Endothelial cell of umbilical vein (primary cell): ENCODE data around the gene LCA5L. TPM values are rescaled to one million over a fixed set of nuclear protein-coding genes. Genes with fewer than 3 reads are reported as not detected.

Experiments
- BruUV-seq: library from RNA; stranded (reverse); fragments of 400-500 nt; replicated peaks from 2 replicates; lab custom pipeline; 2021; lab: Mats Ljungman, UMichigan
- CTCF ChIA-PET: fragments of 300-600, 350-600 bp; sonication (Branson Sonifier 250); formaldehyde crosslinking; loops from one replicate; lab custom pipeline; 2021; ENCODE audit warnings: antibody characterized with exemption, inconsistent platforms; lab: Charles Lee
- POLR2A ChIA-PET: fragments of 300-600, 350-600 bp; sonication (Branson Sonifier 250); formaldehyde crosslinking; loops from one replicate; lab custom pipeline; 2021; ENCODE audit warnings: antibody characterized with exemption, inconsistent platforms; lab: Charles Lee
- DNase-seq: peaks from one replicate; pipeline ENCODE4 v3.0.0-alpha.2; 2011; ENCODE audit warnings: low read depth, low spot score
- FAIRE-seq: peaks from 2 replicates; lab custom pipeline; 2011; peaks lifted over from hg19 to GRCh38; lab: Jason Lieb, UNC
- H2AFZ ChIP-seq: 2 replicates; pipeline ENCODE4 v1.6.0; 2012; ENCODE audit warnings: low read depth, low read length, control low read depth, inconsistent platforms
- H3K27ac ChIP-seq: 2 replicates; pipeline ENCODE4 v1.5.1; 2011; ENCODE audit warnings: low read depth, mild to moderate bottlenecking, control low read depth, low read length, moderate library complexity; ENCODE audit not compliant: insufficient read depth
- H3K27me3 ChIP-seq, 2 experiments: 2 replicates each; pipeline versions ENCODE4 v1.6.0 to v1.6.1; 2011; ENCODE audit warnings: low read length in 2 of 2, mixed read lengths in 1 of 2; ENCODE audit not compliant: control insufficient read depth in 2 of 2, insufficient read depth in 2 of 2
- H3K36me3 ChIP-seq, 2 experiments: 2 replicates in 1 of 2; 3 replicates in 1 of 2; pipeline ENCODE4 v1.5.1; 2011; ENCODE audit warnings: low read length in 2 of 2, mild to moderate bottlenecking in 1 of 2, moderate library complexity in 1 of 2; ENCODE audit not compliant: control insufficient read depth in 2 of 2, insufficient read depth in 2 of 2; ENCODE audit errors: extremely low read depth in 1 of 2
- H3K4me1 ChIP-seq: 3 replicates; pipeline ENCODE4 v1.5.1; 2011; ENCODE audit warnings: mild to moderate bottlenecking, low read length; ENCODE audit not compliant: control insufficient read depth, insufficient read depth; ENCODE audit errors: extremely low read depth
- H3K4me2 ChIP-seq: 2 replicates; pipeline ENCODE4 v1.6.1; 2011; ENCODE audit warnings: low read length, control low read depth, mixed read lengths; ENCODE audit not compliant: insufficient read depth
- H3K4me3 ChIP-seq, 3 experiments: fragments of 200-600 bp in 1 of 3; sonication (generic), shearing (Covaris generic) in 1 of 3; replicated peaks in 1 of 3; 2 replicates each; pipeline ENCODE4 v1.5.1; 2011 to 2016; ENCODE audit warnings: control low read depth in 3 of 3, low read length in 3 of 3, mild to moderate bottlenecking in 2 of 3, inconsistent platforms in 1 of 3, low read depth in 1 of 3, moderate library complexity in 1 of 3; ENCODE audit not compliant: insufficient read depth in 1 of 3
- H3K79me2 ChIP-seq: 2 replicates; pipeline ENCODE4 v1.6.0; 2012; ENCODE audit warnings: low read length, inconsistent platforms; ENCODE audit not compliant: control insufficient read depth, insufficient read depth
- H3K9ac ChIP-seq: replicated peaks from 2 replicates; pipeline ENCODE3; 2011; ENCODE audit warnings: low read length, control low read depth; ENCODE audit not compliant: insufficient read depth; ENCODE audit errors: extremely low read depth
- H3K9me1 ChIP-seq: replicated peaks from 3 replicates; pipeline ENCODE4 v1.6.0; 2011; ENCODE audit warnings: mild to moderate bottlenecking, low read length; ENCODE audit not compliant: control insufficient read depth, insufficient read depth; ENCODE audit errors: extremely low read depth
- H3K9me3 ChIP-seq: replicated peaks from 2 replicates; pipeline ENCODE4 v1.5.1; 2012; ENCODE audit warnings: low read length, inconsistent platforms; ENCODE audit not compliant: control insufficient read depth, insufficient read depth
- H4K20me1 ChIP-seq: replicated peaks from 2 replicates; pipeline ENCODE3; 2011; ENCODE audit warnings: mild to moderate bottlenecking, low read length; ENCODE audit not compliant: control insufficient read depth, insufficient read depth; ENCODE audit errors: extremely low read depth
- CTCF ChIP-seq, 2 donors: IDR thresholded peaks; 1 replicate in 1 of 2; 2 replicates in 1 of 2; pipeline ENCODE4 v1.5.1; 2011; ENCODE audit warnings: low read length in 2 of 2, mild to moderate bottlenecking in 2 of 2, moderate library complexity in 2 of 2, control low read depth in 1 of 2, inconsistent platforms in 1 of 2, low read depth in 1 of 2; ENCODE audit not compliant: insufficient read depth in 1 of 2; ENCODE audit errors: extremely low read depth in 1 of 2
- EZH2 ChIP-seq: IDR thresholded peaks from 2 replicates; pipeline ENCODE4 v1.6.1; 2012; ENCODE audit warnings: borderline replicate concordance, low read depth, mild to moderate bottlenecking, moderate library complexity, low read length, inconsistent platforms; ENCODE audit not compliant: severe bottlenecking
- FOS ChIP-seq: IDR thresholded peaks from 2 replicates; pipeline ENCODE4 v1.6.1; 2011; ENCODE audit warnings: mild to moderate bottlenecking, low read length, moderate library complexity, borderline replicate concordance; ENCODE audit not compliant: insufficient read depth
- GATA2 ChIP-seq: IDR thresholded peaks from 2 replicates; pipeline ENCODE4 v1.7.0; 2011; ENCODE audit warnings: low read depth, mild to moderate bottlenecking, moderate library complexity, mixed read lengths, low read length; ENCODE audit not compliant: insufficient read length, insufficient read depth
- JUN ChIP-seq: IDR thresholded peaks from 2 replicates; pipeline ENCODE4 v1.6.1; 2011; ENCODE audit warnings: borderline replicate concordance, low read depth; ENCODE audit not compliant: insufficient read length, insufficient read depth
- MAX ChIP-seq: IDR thresholded peaks from 2 replicates; pipeline ENCODE4 v1.6.1; 2011; ENCODE audit not compliant: insufficient read depth, insufficient read length
- MYC ChIP-seq: IDR thresholded peaks from one replicate; pipeline ENCODE4 v1.6.1; 2011; ENCODE audit warnings: mild to moderate bottlenecking, low read depth, low read length
- POLR2A ChIP-seq: IDR thresholded peaks from 2 replicates; pipeline ENCODE4 v1.6.1; 2012; ENCODE audit warnings: low read depth, mild to moderate bottlenecking, control low read depth, low read length
- POLR2AphosphoS5 ChIP-seq: IDR thresholded peaks from 2 replicates; pipeline ENCODE4 v1.6.1; 2012; ENCODE audit warnings: low read depth, mild to moderate bottlenecking, control low read depth, low read length, moderate library complexity; ENCODE audit not compliant: insufficient read depth
- dilution Hi-C: fragments of 300-500 bp; cut with MboI; formaldehyde crosslinking; loops from one replicate; pipeline ENCODE4 v1.15.0; 2019; ENCODE audit warnings: low sequenced_read_pairs; ENCODE audit not compliant: extremely low pct_ligation_motif_present
- intact Hi-C: fragments of 100-400 bp; cut with micrococcal nuclease; formaldehyde crosslinking; loops from one replicate; pipeline ENCODE4 v1.10.0; 2022
- polyA plus RNA-seq, 4 experiments: library from polyadenylated mRNA; depleted of rRNA in 3 of 4; stranded (reverse) in 3 of 4; unstranded in 1 of 4; fragments of >200 nt; gene quantifications; 2 replicates each; pipeline versions ENCODE4 v1.2.1 to v1.2.3, GENCODE V29; 2011 to 2012; ENCODE audit warnings: missing spikeins in 1 of 4
- total RNA-seq: library from RNA; stranded (reverse); gene quantifications from 2 replicates; pipeline ENCODE4 v1.2.3, GENCODE V29; 2021

The LCA5L gene
- total and polyA plus RNA-seq, 2 donors (not counting 3 experiments of a cell fraction or from before 2014, with no cell fraction given), result 0.26 to 1.0 TPM

GRCh38 chr21:39472786-39473185 is 27.2 kb upstream of the LCA5L start:
- CTCF ChIA-PET, result no interaction called here
- no peaks in the 10 kb centered on the region for H3K79me2 ChIP-seq
- no TSS peak for BruUV-seq

GRCh38 chr21:39471598-39471997 is 26.0 kb upstream of the LCA5L start:
- H3K79me2 ChIP-seq, result no peaks in the 10 kb centered on the region
- H3K9me3 ChIP-seq, result no peaks in the 10 kb centered on the region
- H3K9me1 ChIP-seq, result no peaks in the 10 kb centered on the region
- no peaks in the 10 kb centered on the region for H3K4me1 ChIP-seq
- no peak overlapping the region for H3K4me2 ChIP-seq
- H3K36me3 ChIP-seq, result no peaks in the 10 kb centered on the region
- TF ChIP-seq MYC (no peak), EZH2 (no peak), FOS (no peak), MAX (no peak), GATA2 (no peak), POLR2A (no peak), POLR2AphosphoS5 (no peak), CTCF (IDR thresholded peaks at IDR 0.05; ENCODE audit: extremely low read depth in 1 of 2, insufficient read depth in 1 of 2, low read depth in 1 of 2, low read length in 2 of 2) (no peak), JUN (no peak)
- H3K27me3 ChIP-seq, result peaks cover 0 to 3% of the 10 kb centered on the region in 2 experiments
- no peak overlapping the region for H2AFZ ChIP-seq
- intact Hi-C loops (no loop called here), dilution Hi-C loops (no loop called here)
- no peak overlapping the region for H3K9ac ChIP-seq
- no peak overlapping the region for H3K4me3 ChIP-seq
- POLR2A ChIA-PET, result no interaction called here
- no TSS peak for BruUV-seq
- no peak overlapping the region for H3K27ac ChIP-seq
- CTCF ChIA-PET, result no interaction called here
- DNase-seq (no peak), FAIRE-seq (no peak)
- no peaks in the 10 kb centered on the region for H4K20me1 ChIP-seq

More at GRCh38 chr21:39472786-39473185, 27.2 kb upstream of the LCA5L start:
- POLR2A ChIA-PET, result no interaction called here
- no peak for TF ChIP-seq MYC
- H3K36me3 ChIP-seq, result no peaks in the 10 kb centered on the region
- intact Hi-C loops (no loop called here), dilution Hi-C loops (no loop called here)
- peaks cover 0 to 3% of the 10 kb centered on the region in 2 experiments for H3K27me3 ChIP-seq
- H3K4me1 ChIP-seq, result no peaks in the 10 kb centered on the region
- H3K27ac ChIP-seq, result no peak overlapping the region
- no peaks in the 10 kb centered on the region for H3K9me3 ChIP-seq
- no peak overlapping the region for H3K4me3 ChIP-seq
- H3K4me2 ChIP-seq, result no peak overlapping the region
- no peak for FAIRE-seq
- DNase-seq, result no peak
- no peak overlapping the region for H2AFZ ChIP-seq
- H3K9ac ChIP-seq, result no peak overlapping the region
- H3K9me1 ChIP-seq, result no peaks in the 10 kb centered on the region
- H4K20me1 ChIP-seq, result no peaks in the 10 kb centered on the region
